Natural killer cell treated with Interleukin-12 subunit alpha and Interleukin-12 subunit beta and Interleukin-15 and Interleukin-18, amount 100 ng/mL, for 72 hours (primary cell): Measurements from ENCODE around the gene HES1. TPM values are rescaled to one million over a fixed set of nuclear protein-coding genes. Genes with fewer than 3 reads are reported as not detected.

ENCODE experiments used
- ATAC-seq, 2 donors: fragments of 150-1000 bp; cut with Tn5 transposase in 1 of 2; sonication (Bioruptor Pico), chemical (Tn5 transposase) in 1 of 2; 2 replicates each; pipeline ENCODE4 v1.10.0; 2021
- DNase-seq: peaks from one replicate; pipeline ENCODE4 v3.0.0; 2022; ENCODE audit warnings: low spot score
- H3K27ac Mint-ChIP-seq, 2 donors: 1 replicate in 1 of 2; 2 replicates in 1 of 2; pipeline ENCODE4 v1.8.0; 2022; ENCODE audit warnings: mixed read lengths in 2 of 2, mild to moderate bottlenecking in 1 of 2, moderate library complexity in 1 of 2
- H3K27me3 Mint-ChIP-seq, 2 donors: 1 replicate in 1 of 2; 2 replicates in 1 of 2; pipeline ENCODE4 v1.8.0; 2022; ENCODE audit warnings: mixed read lengths in 2 of 2
- H3K36me3 Mint-ChIP-seq: one replicate; pipeline ENCODE4 v1.8.0; 2022; ENCODE audit warnings: mixed read lengths
- H3K4me1 Mint-ChIP-seq, 2 donors: 1 replicate in 1 of 2; 2 replicates in 1 of 2; pipeline ENCODE4 v1.8.0; 2022; ENCODE audit warnings: low read depth in 2 of 2, mixed read lengths in 2 of 2, mild to moderate bottlenecking in 1 of 2
- H3K4me3 Mint-ChIP-seq: one replicate; pipeline ENCODE4 v1.8.0; 2022; ENCODE audit warnings: mixed read lengths
- H3K9me3 Mint-ChIP-seq: 2 replicates; pipeline ENCODE4 v1.8.0; 2022; ENCODE audit warnings: mixed read lengths
- total RNA-seq, 2 donors: library from RNA; stranded (reverse); gene quantifications; one replicate each; pipeline ENCODE4 v1.2.3, GENCODE V29; 2022

Gene HES1
- total RNA-seq, 2 donors from 2014 or later: 0.28 TPM; not detected in 1

DNA sequence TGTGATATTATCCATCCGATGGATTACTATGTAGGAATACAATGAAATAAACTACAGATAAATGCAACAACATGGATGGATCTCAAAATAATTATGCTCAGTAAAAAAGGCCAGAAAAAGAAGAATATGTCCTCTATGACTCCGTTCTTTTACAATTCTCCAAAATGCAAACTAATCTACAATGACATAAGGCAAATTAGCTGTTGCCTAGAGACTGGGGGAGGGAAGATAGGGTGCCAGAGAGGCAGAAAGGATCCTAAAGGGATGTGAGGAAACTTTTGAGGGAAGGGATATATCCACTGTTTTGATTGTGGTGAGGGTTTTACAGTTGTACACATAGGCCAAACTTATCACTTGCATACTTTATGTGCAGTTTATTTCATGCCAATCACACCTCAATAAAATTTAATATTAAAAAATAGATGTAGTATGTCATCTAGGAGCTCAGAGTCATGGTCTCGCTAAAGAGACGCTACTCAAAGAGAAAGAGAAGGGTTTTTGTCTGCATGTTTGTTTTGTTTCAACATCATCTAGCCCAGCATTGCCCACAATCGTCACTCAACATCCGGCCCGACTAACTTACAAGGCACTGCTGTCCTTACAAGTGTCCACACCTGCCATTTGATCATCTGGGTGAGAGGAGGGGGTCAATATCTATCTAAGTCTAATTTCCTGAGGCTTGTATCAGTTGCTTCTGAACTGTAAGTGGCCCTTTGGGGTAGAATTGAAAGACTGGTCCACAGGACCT, 29.5 kb downstream of the HES1 start:
- DNase-seq (no peak), ATAC-seq (no peak)
- Mint-ChIP-seq H3K27me3 (peaks cover 52 to 76% of the 10 kb centered on the region in 2 donors), H3K4me1 (no peaks in the 10 kb centered on the region), H3K4me3 (no peak overlapping the region), H3K36me3 (no peaks in the 10 kb centered on the region), H3K9me3 (no peaks in the 10 kb centered on the region), H3K27ac (no peak overlapping the region)

GRCh38 chr3:194166682-194167479, 30.9 kb downstream of the HES1 start:
- DNase-seq (no peak), ATAC-seq (no peak)
- Mint-ChIP-seq H3K36me3 (no peaks in the 10 kb centered on the region), H3K9me3 (no peaks in the 10 kb centered on the region), H3K4me3 (no peak overlapping the region), H3K27ac (no peak overlapping the region), H3K27me3 (peaks cover 41 to 67% of the 10 kb centered on the region in 2 donors), H3K4me1 (no peaks in the 10 kb centered on the region)

DNA sequence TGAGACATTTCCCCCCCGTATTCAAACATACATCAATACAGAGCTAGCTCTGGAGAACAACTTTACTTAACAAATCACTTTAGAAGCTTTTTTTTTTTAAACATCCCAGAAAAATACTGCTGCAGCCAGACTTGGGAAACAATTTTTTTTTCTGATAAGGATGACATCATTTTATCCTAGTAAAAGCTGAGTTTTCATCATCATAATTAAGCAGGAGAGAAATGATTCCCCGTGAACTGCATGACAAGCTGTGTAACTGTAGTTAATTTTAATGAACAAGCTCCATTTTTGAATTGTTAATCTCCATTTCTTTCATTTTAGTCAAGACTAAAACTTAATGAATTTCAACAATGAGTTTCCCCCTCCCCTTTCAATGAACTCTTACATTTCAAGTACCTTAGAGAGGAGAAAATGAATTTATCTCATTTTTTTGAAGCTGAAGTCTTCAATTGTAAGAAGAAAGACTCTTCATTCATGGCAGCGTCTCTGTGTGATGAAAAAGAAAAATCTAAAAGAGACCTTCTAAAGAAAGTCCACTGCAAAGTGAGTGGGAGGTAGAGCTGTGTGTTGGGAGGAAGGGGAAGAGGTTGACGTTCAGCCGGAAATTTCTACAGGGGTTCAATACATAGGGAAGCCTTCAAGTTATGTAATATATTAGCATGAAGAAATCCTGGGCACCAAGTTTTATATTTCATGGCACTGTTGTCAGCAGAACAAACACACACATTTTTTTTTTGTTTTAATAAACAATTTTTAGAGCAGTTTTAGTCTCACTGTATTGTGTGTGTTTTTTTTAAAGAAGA, 31.7 kb downstream of the HES1 start:
- ATAC-seq: no peak
- Mint-ChIP-seq H3K27ac (no peak overlapping the region), H3K4me3 (no peak overlapping the region), H3K27me3 (peaks cover 37 to 65% of the 10 kb centered on the region in 2 donors), H3K36me3 (no peaks in the 10 kb centered on the region), H3K4me1 (no peaks in the 10 kb centered on the region), H3K9me3 (no peaks in the 10 kb centered on the region)
- DNase-seq: no peak

GRCh38 chr3:194168994-194169393, 33.0 kb downstream of the HES1 start:
- no peaks in the 10 kb centered on the region for H3K36me3 Mint-ChIP-seq
- peaks cover 31 to 58% of the 10 kb centered on the region in 2 donors for H3K27me3 Mint-ChIP-seq
- no peak overlapping the region for H3K4me3 Mint-ChIP-seq

GRCh38 chr3:194169595-194169994, 33.6 kb downstream of the HES1 start:
- Mint-ChIP-seq H3K27me3 (peaks cover 29 to 56% of the 10 kb centered on the region in 2 donors), H3K27ac (no peak overlapping the region), H3K36me3 (no peaks in the 10 kb centered on the region), H3K9me3 (no peaks in the 10 kb centered on the region), H3K4me1 (no peaks in the 10 kb centered on the region), H3K4me3 (no peak overlapping the region)
- DNase-seq: no peak
- no peak for ATAC-seq

More at GRCh38 chr3:194168994-194169393, 33.0 kb downstream of the HES1 start:
- H3K27ac Mint-ChIP-seq: no peak overlapping the region
- no peak for DNase-seq
- H3K4me1 Mint-ChIP-seq: no peaks in the 10 kb centered on the region
- H3K9me3 Mint-ChIP-seq: no peaks in the 10 kb centered on the region
- no peak for ATAC-seq

- DNase-seq (no peak), ATAC-seq (no peak)
- H3K9me3 Mint-ChIP-seq: no peaks in the 10 kb centered on the region
- no peaks in the 10 kb centered on the region for H3K36me3 Mint-ChIP-seq
- H3K4me3 Mint-ChIP-seq: no peak overlapping the region
- H3K4me1 Mint-ChIP-seq: no peaks in the 10 kb centered on the region
- H3K27ac Mint-ChIP-seq: no peak overlapping the region
- H3K27me3 Mint-ChIP-seq: peaks cover 22 to 44% of the 10 kb centered on the region in 2 donors
Observed at GRCh38 chr3:194170793-194171192, 34.8 kb downstream of the HES1 start.

DNA sequence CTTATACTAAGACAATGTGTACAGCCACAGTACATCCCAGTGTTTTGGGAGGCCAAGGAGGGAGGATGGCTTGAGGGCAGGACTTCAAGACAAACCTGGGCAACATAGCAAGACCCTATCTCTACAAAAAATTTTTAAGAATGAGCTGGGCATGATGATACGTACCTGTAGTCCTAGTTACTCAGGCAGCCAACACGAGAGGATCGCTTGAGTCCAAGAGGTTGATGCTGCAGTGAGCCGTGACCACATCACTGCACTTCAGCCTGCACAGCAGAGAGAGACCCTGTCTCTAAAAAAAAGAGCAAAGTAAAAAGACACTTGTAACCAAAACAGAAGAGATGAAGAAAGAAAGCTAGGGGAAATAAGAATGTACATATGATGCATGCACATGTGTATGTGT, 38.5 kb downstream of the HES1 start:
- Mint-ChIP-seq H3K4me1 (no peaks in the 10 kb centered on the region), H3K9me3 (no peaks in the 10 kb centered on the region), H3K4me3 (no peak overlapping the region), H3K27me3 (peaks cover 19 to 31% of the 10 kb centered on the region in 2 donors), H3K27ac (no peak overlapping the region), H3K36me3 (no peaks in the 10 kb centered on the region)
- no peak for ATAC-seq
- DNase-seq: no peak

- no peak overlapping the region for H3K27ac Mint-ChIP-seq
- H3K4me3 Mint-ChIP-seq: no peak overlapping the region
- H3K4me1 Mint-ChIP-seq: no peaks in the 10 kb centered on the region
- H3K36me3 Mint-ChIP-seq: no peaks in the 10 kb centered on the region
- no peak for ATAC-seq
- DNase-seq: no peak
- H3K27me3 Mint-ChIP-seq: peaks cover 21 to 33% of the 10 kb centered on the region in 2 donors
- H3K9me3 Mint-ChIP-seq: no peaks in the 10 kb centered on the region
Observed at GRCh38 chr3:194174980-194175379, 39.0 kb downstream of the HES1 start.

DNA sequence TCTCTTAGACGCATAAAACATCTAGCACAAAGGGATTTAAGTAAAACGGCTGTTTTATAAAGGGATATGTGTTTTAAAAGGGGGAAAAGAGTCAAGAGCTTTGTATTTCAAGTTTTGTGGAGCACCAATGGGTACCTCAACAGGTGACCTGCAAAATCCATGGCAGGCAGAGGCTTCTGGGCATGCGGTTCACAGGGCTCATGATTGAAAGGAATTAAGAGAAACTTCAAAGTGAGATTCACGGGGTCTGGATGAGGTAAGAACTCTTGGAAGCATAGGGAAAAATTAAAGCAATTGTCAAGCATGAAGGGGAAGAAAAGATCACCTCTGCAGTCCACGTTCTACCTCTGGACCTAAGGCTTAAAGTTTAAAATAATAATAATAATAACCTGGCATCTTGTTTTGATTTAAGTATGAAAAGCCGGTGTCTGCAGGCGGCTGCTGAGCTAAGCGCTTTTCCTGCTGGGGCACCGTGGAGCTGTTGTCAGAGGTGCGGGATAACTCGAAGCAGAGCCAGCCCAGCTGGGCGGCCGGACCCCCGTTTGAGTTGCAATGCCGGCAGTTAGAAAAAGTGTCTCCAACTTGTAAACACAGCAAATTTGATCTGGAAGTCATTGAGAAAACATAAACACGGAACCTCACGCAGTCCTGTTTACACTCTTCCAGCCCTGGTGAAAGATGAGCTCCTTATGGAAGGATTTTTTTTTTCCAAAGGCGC, 40.5 kb downstream of the HES1 start:
- Mint-ChIP-seq H3K36me3 (no peaks in the 10 kb centered on the region), H3K27ac (no peak overlapping the region)
- DNase-seq: no peak

DNA sequence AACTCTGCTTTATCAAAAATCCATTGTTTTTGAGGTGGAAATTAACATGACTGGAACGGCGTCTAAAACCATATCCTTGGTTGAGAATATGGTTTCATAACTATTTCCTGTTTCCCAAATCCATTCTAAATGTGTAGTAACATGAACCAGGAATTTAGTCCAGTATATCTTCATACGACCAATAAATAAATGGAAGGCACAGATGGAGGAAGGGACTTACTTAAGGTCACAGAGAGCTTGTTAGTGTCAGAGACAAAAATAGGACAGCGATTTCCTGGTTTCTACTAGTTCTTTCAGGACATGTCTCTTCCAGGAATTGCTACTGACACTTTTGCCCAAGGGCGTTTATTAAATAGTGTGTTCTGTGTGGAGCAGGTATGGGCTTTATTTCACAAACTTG, 41.2 kb downstream of the HES1 start:
- H3K27ac Mint-ChIP-seq: no peak overlapping the region
- H3K4me1 Mint-ChIP-seq: no peaks in the 10 kb centered on the region
- H3K27me3 Mint-ChIP-seq: peaks cover 21 to 38% of the 10 kb centered on the region in 2 donors
- DNase-seq: no peak
- no peaks in the 10 kb centered on the region for H3K36me3 Mint-ChIP-seq
- no peak for ATAC-seq
- no peak overlapping the region for H3K4me3 Mint-ChIP-seq
- H3K9me3 Mint-ChIP-seq: no peaks in the 10 kb centered on the region

More for the DNA sequence above, 40.5 kb downstream of the HES1 start:
- Mint-ChIP-seq H3K4me3 (no peak overlapping the region), H3K27me3 (peaks cover 21 to 38% of the 10 kb centered on the region in 2 donors), H3K4me1 (no peaks in the 10 kb centered on the region), H3K9me3 (no peaks in the 10 kb centered on the region)
- ATAC-seq: no peak

DNA sequence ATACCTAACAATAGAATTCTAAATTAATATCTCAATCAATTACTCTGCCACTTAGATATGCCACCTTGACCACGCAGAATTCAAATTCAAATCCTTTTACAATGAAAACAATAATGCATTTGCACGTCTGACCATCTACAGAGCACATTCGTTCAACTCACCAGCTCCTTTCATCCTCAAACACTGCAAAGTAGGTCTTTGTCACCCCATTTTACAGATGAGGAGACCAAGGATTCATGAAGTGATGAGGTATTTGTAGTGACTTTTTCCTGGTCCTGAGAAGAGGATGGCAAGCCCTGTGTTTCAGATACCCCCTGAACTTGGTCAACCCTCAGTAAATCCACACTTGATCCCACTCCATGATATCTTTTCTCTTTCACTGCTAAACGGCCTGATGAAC, 42.2 kb downstream of the HES1 start:
- Mint-ChIP-seq H3K36me3 (no peaks in the 10 kb centered on the region), H3K27me3 (peaks cover 21 to 38% of the 10 kb centered on the region in 2 donors), H3K9me3 (no peaks in the 10 kb centered on the region), H3K4me1 (no peaks in the 10 kb centered on the region), H3K27ac (no peak overlapping the region), H3K4me3 (no peak overlapping the region)
- DNase-seq (no peak), ATAC-seq (no peak)

DNA sequence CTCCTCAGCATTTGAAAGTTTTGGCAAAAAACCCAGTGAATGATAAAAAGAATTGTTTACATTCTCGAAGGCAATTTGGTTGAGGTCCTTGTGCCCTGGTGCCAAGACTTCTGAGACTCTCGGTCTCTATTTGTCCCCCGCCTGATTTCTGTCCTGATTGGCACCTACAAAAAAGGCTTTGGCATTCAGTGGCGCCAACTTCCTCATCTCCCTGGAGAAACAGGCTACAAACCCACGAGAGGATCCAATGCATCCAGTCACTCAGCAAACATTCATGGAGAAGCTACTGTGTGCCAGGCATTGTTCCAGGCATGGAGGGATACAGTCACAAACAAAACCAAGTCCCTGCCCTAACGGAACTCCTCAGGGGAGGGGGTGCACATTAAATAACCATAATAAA, 42.7 kb downstream of the HES1 start:
- no peak overlapping the region for H3K27ac Mint-ChIP-seq
- ATAC-seq (no peak), DNase-seq (no peak)
- H3K36me3 Mint-ChIP-seq: no peaks in the 10 kb centered on the region
- H3K27me3 Mint-ChIP-seq: peaks cover 21 to 38% of the 10 kb centered on the region in 2 donors
- no peak overlapping the region for H3K4me3 Mint-ChIP-seq
- no peaks in the 10 kb centered on the region for H3K9me3 Mint-ChIP-seq
- H3K4me1 Mint-ChIP-seq: no peaks in the 10 kb centered on the region

GRCh38 chr3:194180570-194180969, 44.6 kb downstream of the HES1 start:
- H3K27ac Mint-ChIP-seq: no peak overlapping the region

More at GRCh38 chr3:194180570-194180969, 44.6 kb downstream of the HES1 start:
- ATAC-seq (no peak), DNase-seq (no peak)
- H3K4me1 Mint-ChIP-seq: no peaks in the 10 kb centered on the region
- H3K9me3 Mint-ChIP-seq: no peaks in the 10 kb centered on the region
- H3K27me3 Mint-ChIP-seq: peaks cover 21 to 34% of the 10 kb centered on the region in 2 donors
- H3K36me3 Mint-ChIP-seq: no peaks in the 10 kb centered on the region
- no peak overlapping the region for H3K4me3 Mint-ChIP-seq
